Measurements from ENCODE around the gene BBS1.

BBS1 gene

GRCh38 chr11:66473167-66473566 lies 37.3 kb upstream of the BBS1 start:
- H3K4me3 ChIP-seq (ENCODE audit: low read depth, low read length): no peak overlapping the region
- TF ChIP-seq CTCF (IDR thresholded peaks at IDR 0.05; ENCODE audit: borderline replicate concordance, insufficient read depth, low read depth, low read length): no peak

GRCh38 chr11:66473608-66474515 lies 36.6 kb upstream of the BBS1 start:
- no peak overlapping the region for H3K4me3 ChIP-seq (ENCODE audit: low read depth, low read length)
- no peak for TF ChIP-seq CTCF (IDR thresholded peaks at IDR 0.05; ENCODE audit: borderline replicate concordance, insufficient read depth, low read depth, low read length)

DNA sequence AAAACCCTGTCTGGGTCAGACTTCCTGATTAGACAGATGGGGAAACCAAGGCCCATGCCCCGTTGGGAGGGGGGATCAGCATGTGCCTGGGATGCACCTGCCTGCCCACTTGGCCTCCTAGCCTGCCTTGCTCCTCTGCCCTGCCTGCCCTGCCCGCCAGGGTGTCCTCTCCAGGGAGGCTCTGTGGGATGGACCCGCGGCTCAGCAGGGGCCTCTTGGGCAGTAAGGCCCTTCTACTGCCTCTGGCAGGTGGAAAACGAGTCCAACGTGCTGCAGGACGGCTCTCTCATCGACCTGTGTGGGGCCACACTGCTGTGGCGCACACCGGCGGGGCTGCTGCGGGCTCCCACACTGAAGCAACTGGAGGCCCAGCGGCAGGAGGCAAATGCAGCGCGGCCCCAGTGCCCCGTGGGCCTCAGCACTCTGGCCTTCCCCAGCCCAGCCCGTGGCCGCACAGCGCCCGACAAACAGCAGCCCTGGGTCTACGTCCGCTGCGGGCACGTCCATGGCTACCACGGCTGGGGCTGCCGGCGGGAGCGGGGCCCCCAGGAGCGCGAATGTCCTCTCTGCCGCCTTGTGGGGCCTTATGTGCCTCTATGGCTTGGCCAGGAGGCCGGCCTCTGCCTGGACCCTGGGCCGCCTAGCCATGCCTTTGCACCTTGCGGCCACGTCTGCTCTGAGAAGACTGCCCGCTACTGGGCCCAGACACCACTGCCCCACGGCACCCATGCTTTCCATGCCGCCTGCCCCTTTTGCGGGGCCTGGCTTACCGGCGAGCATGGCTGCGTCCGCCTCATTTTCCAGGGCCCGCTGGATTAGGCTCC lies 34.9 kb upstream of the BBS1 start:
- TF ChIP-seq CTCF (IDR thresholded peaks at IDR 0.05; ENCODE audit: borderline replicate concordance, insufficient read depth, low read depth, low read length): no peak
- H3K4me3 ChIP-seq (ENCODE audit: low read depth, low read length): no peak overlapping the region

DNA sequence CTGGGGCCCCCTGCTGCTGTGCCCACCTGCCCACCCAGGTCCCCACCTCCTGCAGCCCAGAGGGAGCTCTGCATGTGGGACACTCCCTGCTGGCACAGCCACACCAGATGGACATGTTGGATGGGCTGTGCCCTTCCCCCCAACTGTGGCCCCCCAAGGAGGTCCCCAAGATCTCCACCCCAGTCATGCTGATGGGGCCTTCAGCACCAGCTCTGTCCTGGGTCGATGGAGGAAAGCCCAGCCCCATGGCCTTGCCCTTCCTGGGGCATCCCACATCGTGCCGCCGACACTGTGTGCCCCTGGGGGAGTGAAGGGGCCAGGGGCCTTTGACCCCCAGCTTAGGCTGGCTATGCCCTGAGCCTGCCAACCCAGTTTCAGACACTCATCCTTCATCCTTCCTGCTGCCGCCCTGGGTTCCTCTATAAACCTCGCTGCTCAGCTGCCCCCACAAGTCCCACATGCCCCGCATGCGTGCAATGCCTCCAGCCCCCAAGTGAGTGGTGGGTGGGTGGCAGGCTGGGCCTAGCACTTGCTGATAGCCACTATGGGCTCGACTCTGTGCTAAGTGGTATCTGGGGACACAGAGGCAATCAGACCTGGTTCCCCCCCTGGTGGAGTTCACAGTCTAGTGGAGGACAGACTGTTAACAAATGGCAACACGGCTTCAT lies 34.1 kb upstream of the BBS1 start:
- H3K4me3 ChIP-seq (ENCODE audit: low read depth, low read length): no peak overlapping the region
- TF ChIP-seq CTCF (IDR thresholded peaks at IDR 0.05; ENCODE audit: borderline replicate concordance, insufficient read depth, low read depth, low read length): no peak

GRCh38 chr11:66476841-66477251 lies 33.6 kb upstream of the BBS1 start:
- no peak for TF ChIP-seq CTCF (IDR thresholded peaks at IDR 0.05; ENCODE audit: borderline replicate concordance, insufficient read depth, low read depth, low read length)
- H3K4me3 ChIP-seq (ENCODE audit: low read depth, low read length): no peak overlapping the region

- TF ChIP-seq CTCF (IDR thresholded peaks at IDR 0.05; ENCODE audit: borderline replicate concordance, insufficient read depth, low read depth, low read length): no peak
- H3K4me3 ChIP-seq (ENCODE audit: low read depth, low read length): no peak overlapping the region
Observed at GRCh38 chr11:66477263-66478201, 32.9 kb upstream of the BBS1 start.

Measured in GM12875 (cell line).